Tibial nerve (tissue), 4 donors: ENCODE data around the gene NPEPL1.

Source experiments
- CTCF ChIP-seq, 5 experiments: fragments of 200-600 bp in 3 of 5; fragments of 450-650 bp in 2 of 5; sonication (generic) in 3 of 5; IDR thresholded peaks; one replicate each; pipeline ENCODE4 v1.5.1; 2016 to 2019; ENCODE audit warnings: antibody characterized with exemption in 5 of 5, mild to moderate bottlenecking in 3 of 5, moderate library complexity in 2 of 5
- EP300 ChIP-seq, 2 donors: sonication (generic); formaldehyde crosslinking; IDR thresholded peaks; one replicate each; pipeline ENCODE4 v1.6.1; 2017; ENCODE audit warnings: antibody characterized with exemption in 2 of 2, mild to moderate bottlenecking in 1 of 2

- no peak for TF ChIP-seq EP300 (IDR thresholded peaks at IDR 0.05)
- no peak for TF ChIP-seq CTCF (IDR thresholded peaks at IDR 0.05)
These were observed 43.1 kb upstream of the NPEPL1 start for GRCh38 chr20:58649288-58650180.
